SK-N-SH (cell line): ENCODE results near the gene CADM1. TPM values are rescaled to one million over a fixed set of nuclear protein-coding genes. Genes with fewer than 3 reads are reported as not detected.

Experiments
- CTCF ChIA-PET: fragments of 300-600, 350-600 bp; formaldehyde crosslinking; extraction: SDS; loops from one replicate; lab custom pipeline; 2021; lab: Yijun Ruan, JAX
- POLR2A ChIA-PET: fragments of 350-600 bp; sonication (Branson Sonifier 250); formaldehyde crosslinking; extraction: SDS; loops from one replicate; lab custom pipeline; 2020; ENCODE audit warnings: antibody characterized with exemption, inconsistent platforms; lab: Yijun Ruan, JAX
- DNase-seq: peaks from one replicate; pipeline ENCODE4 v3.0.0; 2012
- H2AFZ ChIP-seq: fragments of 200-600 bp; sonication (generic); 2 replicates; pipeline ENCODE4 v1.8.1; 2016; ENCODE audit warnings: antibody characterized with exemption, mild to moderate bottlenecking, low read depth
- H3F3A ChIP-seq: fragments of 200-600 bp; sonication (generic); replicated peaks from 2 replicates; pipeline ENCODE3; 2016; ENCODE audit warnings: antibody characterized with exemption, mild to moderate bottlenecking; ENCODE audit not compliant: insufficient read depth
- H3K27ac ChIP-seq, 2 experiments: fragments of 200-500 bp in 1 of 2; fragments of 200-600 bp in 1 of 2; sonication (Bioruptor generic) in 1 of 2; sonication (generic), shearing (Covaris generic) in 1 of 2; 2 replicates each; pipeline versions ENCODE4 v1.5.1 to v1.6.1; 2014 to 2016; ENCODE audit warnings: low read depth in 2 of 2, inconsistent platforms in 1 of 2, low read length in 1 of 2, mild to moderate bottlenecking in 1 of 2, mixed read lengths in 1 of 2
- H3K27me3 ChIP-seq: fragments of 200-600 bp; sonication (generic), shearing (Covaris generic); 2 replicates; pipeline ENCODE4 v1.6.1; 2016; ENCODE audit warnings: mixed run types; ENCODE audit not compliant: insufficient read depth
- H3K36me3 ChIP-seq, 2 experiments: fragments of 200-500 bp in 1 of 2; fragments of 200-600 bp in 1 of 2; sonication (Bioruptor generic) in 1 of 2; sonication (generic) in 1 of 2; replicated peaks in 1 of 2; 2 replicates each; pipeline versions ENCODE3 to v1.5.1; 2014 to 2016; ENCODE audit warnings: low read length in 1 of 2, mild to moderate bottlenecking in 1 of 2; ENCODE audit not compliant: insufficient read depth in 2 of 2, control insufficient read depth in 1 of 2
- H3K4me1 ChIP-seq, 2 experiments: fragments of 200-500 bp in 1 of 2; fragments of 200-600 bp in 1 of 2; sonication (Bioruptor generic) in 1 of 2; sonication (generic), shearing (Covaris generic) in 1 of 2; 2 replicates each; pipeline versions ENCODE4 v1.5.1 to v1.6.1; 2014 to 2016; ENCODE audit warnings: low read depth in 1 of 2, low read length in 1 of 2, mixed run types in 1 of 2; ENCODE audit not compliant: insufficient read depth in 2 of 2, control insufficient read depth in 1 of 2
- H3K4me2 ChIP-seq: fragments of 200-600 bp; sonication (generic), shearing (Covaris generic); 2 replicates; pipeline ENCODE4 v1.6.1; 2017; ENCODE audit warnings: mixed run types
- H3K4me3 ChIP-seq, 2 experiments: fragments of 200-500 bp in 1 of 2; fragments of 200-600 bp in 1 of 2; sonication (Bioruptor generic) in 1 of 2; sonication (generic), shearing (Covaris generic) in 1 of 2; 2 replicates each; pipeline versions ENCODE4 v1.5.1 to v1.8.1; 2014 to 2016; ENCODE audit warnings: low read depth in 2 of 2, inconsistent platforms in 1 of 2, low read length in 1 of 2, mild to moderate bottlenecking in 1 of 2, mixed read lengths in 1 of 2, moderate library complexity in 1 of 2
- H3K79me2 ChIP-seq: fragments of 200-600 bp; sonication (generic); 2 replicates; pipeline ENCODE4 v1.8.1; 2017; ENCODE audit warnings: mild to moderate bottlenecking; ENCODE audit not compliant: insufficient read depth
- H3K9ac ChIP-seq: fragments of 200-600 bp; sonication (generic); 2 replicates; pipeline ENCODE4 v1.6.1; 2017; ENCODE audit warnings: mixed run types
- H3K9me2 ChIP-seq: fragments of 200-600 bp; sonication (generic); 2 replicates; pipeline ENCODE4 v1.6.1; 2017; ENCODE audit warnings: mixed run types
- H3K9me3 ChIP-seq: fragments of 200-600 bp; sonication (generic); 2 replicates; pipeline ENCODE4 v1.6.1; 2017; ENCODE audit warnings: mixed run types, mild to moderate bottlenecking, moderate library complexity
- H4K20me1 ChIP-seq: fragments of 200-600 bp; sonication (generic); 2 replicates; pipeline ENCODE4 v1.6.1; 2017; ENCODE audit warnings: mild to moderate bottlenecking, mixed run types; ENCODE audit not compliant: insufficient read depth
- CHD2 ChIP-seq: fragments of 150-350 bp; IDR thresholded peaks from 2 replicates; pipeline ENCODE4 v1.6.1; 2018; ENCODE audit warnings: low read length; ENCODE audit not compliant: partially characterized antibody
- EP300 ChIP-seq, 2 experiments: IDR thresholded peaks; 2 replicates each; pipeline versions ENCODE4 v1.4.0 to v1.6.1; 2012; ENCODE audit warnings: borderline replicate concordance in 1 of 2, low read depth in 1 of 2, low read length in 1 of 2
- GABPA ChIP-seq: IDR thresholded peaks from 2 replicates; pipeline ENCODE4 v1.4.0; 2012; ENCODE audit warnings: low read depth, mild to moderate bottlenecking
- GATA2 ChIP-seq: sonication (generic); formaldehyde crosslinking; IDR thresholded peaks from 2 replicates; pipeline ENCODE4 v1.5.0; 2020; ENCODE audit warnings: mild to moderate bottlenecking, missing genetic modification reagents
- MXI1 ChIP-seq: IDR thresholded peaks from 2 replicates; pipeline ENCODE4 v1.6.1; 2012; ENCODE audit warnings: mild to moderate bottlenecking, low read depth, low read length, improper control_type of control experiment
- NFIC ChIP-seq: IDR thresholded peaks from 2 replicates; pipeline ENCODE4 v1.4.0; 2012; ENCODE audit warnings: borderline replicate concordance
- NRF1 ChIP-seq: IDR thresholded peaks from 2 replicates; pipeline ENCODE4 v1.6.1; 2012; ENCODE audit warnings: low read depth, mild to moderate bottlenecking, low read length
- POLR2AphosphoS5 ChIP-seq: IDR thresholded peaks from 2 replicates; pipeline ENCODE4 v1.6.1; 2012; ENCODE audit warnings: low read depth, low read length
- RCOR1 ChIP-seq: fragments of 150-350 bp; IDR thresholded peaks from 2 replicates; pipeline ENCODE4 v1.6.1; 2017; ENCODE audit warnings: antibody characterized with exemption, low read length
- RFX5 ChIP-seq: IDR thresholded peaks from 2 replicates; pipeline ENCODE4 v1.6.1; 2012; ENCODE audit warnings: mild to moderate bottlenecking, improper control_type of control experiment, low read length
- TCF12 ChIP-seq: IDR thresholded peaks from 2 replicates; pipeline ENCODE4 v1.4.0; 2012
- YY1 ChIP-seq: IDR thresholded peaks from 2 replicates; pipeline ENCODE4 v1.4.0; 2012; ENCODE audit warnings: low read depth, mild to moderate bottlenecking
- ZBTB33 ChIP-seq: IDR thresholded peaks from 2 replicates; pipeline ENCODE4 v1.4.0; 2012; ENCODE audit warnings: low read depth, borderline replicate concordance
- WGBS: methylation state at CpG from one replicate; pipeline ENCODE4 v1.1.6; 2017; ENCODE audit warnings: low lambda C conversion rate; 5-methylcytosine and 5-hydroxymethylcytosine counted together
- polyA plus RNA-seq, 3 experiments: library from polyadenylated mRNA; depleted of rRNA; stranded (reverse); fragments of >200 nt; gene quantifications; 2 replicates each; pipeline ENCODE4 v1.2.3, GENCODE V29; 2012
- TF ChIP-seq, protein P1 (sequence below): fragments of 150-350 bp; IDR thresholded peaks from 2 replicates; pipeline ENCODE4 v1.6.1; 2016; ENCODE audit warnings: mild to moderate bottlenecking, low read depth, low read length
- TF ChIP-seq, protein P2 (sequence below): fragments of 150-350 bp; IDR thresholded peaks from 2 replicates; pipeline ENCODE4 v1.6.1; 2017; ENCODE audit warnings: antibody characterized with exemption, low read length, low read depth, borderline replicate concordance

CADM1 gene
- polyA plus RNA-seq, 1 of the 3 experiments (the other 2 are of a cell fraction) = 7.9 TPM

GRCh38 chr11:115257678-115258077, 246.5 kb downstream of the CADM1 start:
- Histone ChIP-seq H2AFZ (no peak overlapping the region), H3K4me1 (peaks cover 0 to 10% of the 10 kb centered on the region in 2 experiments; a peak in 2 of 4 replicates), H3K9ac (no peak overlapping the region), H3K9me2 (no peaks in the 10 kb centered on the region), H4K20me1 (no peaks in the 10 kb centered on the region), H3K4me3 (no peak overlapping the region), H3K9me3 (no peaks in the 10 kb centered on the region), H3K27ac (no peak overlapping the region; a peak in 1 of 4 replicates), H3K36me3 (no peaks in the 10 kb centered on the region), H3K27me3 (no peaks in the 10 kb centered on the region), H3K79me2 (no peaks in the 10 kb centered on the region), H3K4me2 (no peak overlapping the region), H3F3A (no peaks in the 10 kb centered on the region)
- no peak for DNase-seq
- CTCF ChIA-PET = interaction anchor here (0.9 to 1.6 kb wide), 2 partner anchors 18 to 42 kb away, joined by 3 read pairs; no protein-coding TSS in a partner anchor
- TF ChIP-seq MXI1 (no peak), YY1 (no peak), RCOR1 (no peak), NRF1 (no peak), EP300 (IDR thresholded peaks at IDR 0.05; ENCODE audit: borderline replicate concordance in 1 of 2, low read depth in 1 of 2, low read length in 1 of 2) (no peak), NFIC (no peak), POLR2AphosphoS5 (no peak), TCF12 (no peak), ZBTB33 (no peak)
- TF ChIP-seq, protein P1, sequence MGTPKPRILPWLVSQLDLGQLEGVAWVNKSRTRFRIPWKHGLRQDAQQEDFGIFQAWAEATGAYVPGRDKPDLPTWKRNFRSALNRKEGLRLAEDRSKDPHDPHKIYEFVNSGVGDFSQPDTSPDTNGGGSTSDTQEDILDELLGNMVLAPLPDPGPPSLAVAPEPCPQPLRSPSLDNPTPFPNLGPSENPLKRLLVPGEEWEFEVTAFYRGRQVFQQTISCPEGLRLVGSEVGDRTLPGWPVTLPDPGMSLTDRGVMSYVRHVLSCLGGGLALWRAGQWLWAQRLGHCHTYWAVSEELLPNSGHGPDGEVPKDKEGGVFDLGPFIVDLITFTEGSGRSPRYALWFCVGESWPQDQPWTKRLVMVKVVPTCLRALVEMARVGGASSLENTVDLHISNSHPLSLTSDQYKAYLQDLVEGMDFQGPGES = no peak
- TF ChIP-seq, protein P2, sequence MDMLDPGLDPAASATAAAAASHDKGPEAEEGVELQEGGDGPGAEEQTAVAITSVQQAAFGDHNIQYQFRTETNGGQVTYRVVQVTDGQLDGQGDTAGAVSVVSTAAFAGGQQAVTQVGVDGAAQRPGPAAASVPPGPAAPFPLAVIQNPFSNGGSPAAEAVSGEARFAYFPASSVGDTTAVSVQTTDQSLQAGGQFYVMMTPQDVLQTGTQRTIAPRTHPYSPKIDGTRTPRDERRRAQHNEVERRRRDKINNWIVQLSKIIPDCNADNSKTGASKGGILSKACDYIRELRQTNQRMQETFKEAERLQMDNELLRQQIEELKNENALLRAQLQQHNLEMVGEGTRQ = no peak
- POLR2A ChIA-PET = no interaction called here
- WGBS = 67% methylated on average over 4 of the region's 4 CpGs

- H3K27ac ChIP-seq = no peak overlapping the region; a peak in 1 of 4 replicates
- no peak for DNase-seq
- H3K4me3 ChIP-seq = no peak overlapping the region
- H3K4me1 ChIP-seq = peaks cover 0 to 10% of the 10 kb centered on the region in 2 experiments; a peak in 2 of 4 replicates
- H3K9me3 ChIP-seq = no peaks in the 10 kb centered on the region
- CTCF ChIA-PET = interaction anchor here (0.9 to 1.6 kb wide), 2 partner anchors 19 to 42 kb away, joined by 3 read pairs; no protein-coding TSS in a partner anchor
- H3K4me2 ChIP-seq = no peak overlapping the region
- no peaks in the 10 kb centered on the region for H3K79me2 ChIP-seq
- TF ChIP-seq, protein P1 = no peak
- no peak for TF ChIP-seq RFX5
- no peak for TF ChIP-seq EP300 (IDR thresholded peaks at IDR 0.05; ENCODE audit: borderline replicate concordance in 1 of 2, low read depth in 1 of 2, low read length in 1 of 2)
- no peak for TF ChIP-seq MXI1
- TF ChIP-seq GATA2 = no peak
- TF ChIP-seq YY1 = no peak
- no peak for TF ChIP-seq GABPA
- TF ChIP-seq, protein P2 = no peak
- no peak for TF ChIP-seq CHD2
- no peaks in the 10 kb centered on the region for H3F3A ChIP-seq
- H4K20me1 ChIP-seq = no peaks in the 10 kb centered on the region
- no peaks in the 10 kb centered on the region for H3K36me3 ChIP-seq
- POLR2A ChIA-PET = no interaction called here
- no peak overlapping the region for H3K9ac ChIP-seq
- H3K9me2 ChIP-seq = no peaks in the 10 kb centered on the region
- no peak overlapping the region for H2AFZ ChIP-seq
- H3K27me3 ChIP-seq = no peaks in the 10 kb centered on the region
Observed at GRCh38 chr11:115257270-115257669, 246.9 kb downstream of the CADM1 start.
